HEK293T (cell line): Measurements from ENCODE around the gene ASXL1.

ENCODE experiments used
- ARNT ChIP-seq: fragments of 450-650 bp; IDR thresholded peaks from 2 replicates; pipeline ENCODE4 v1.6.1; 2017; ENCODE audit warnings: mild to moderate bottlenecking
- FOXK2 ChIP-seq: fragments of 450-650 bp; IDR thresholded peaks from 2 replicates; pipeline ENCODE4 v1.6.1; 2016; ENCODE audit warnings: mild to moderate bottlenecking
- FOXM1 ChIP-seq: fragments of 450-650 bp; IDR thresholded peaks from 2 replicates; pipeline ENCODE4 v1.6.1; 2017; ENCODE audit warnings: mild to moderate bottlenecking, borderline replicate concordance
- L3MBTL2 ChIP-seq: fragments of 450-650 bp; conservative IDR thresholded peaks from 2 replicates; pipeline ENCODE4 v1.6.1; 2016; ENCODE audit warnings: mild to moderate bottlenecking
- NFRKB ChIP-seq: fragments of 450-650 bp; IDR thresholded peaks from 2 replicates; pipeline ENCODE4 v1.6.1; 2016; ENCODE audit warnings: mild to moderate bottlenecking, moderate library complexity
- SP1 ChIP-seq: fragments of 450-650 bp; IDR thresholded peaks from 2 replicates; pipeline ENCODE4 v1.6.1; 2017
- SUZ12 ChIP-seq: fragments of 450-650 bp; IDR thresholded peaks from 2 replicates; pipeline ENCODE4 v1.6.1; 2016; ENCODE audit warnings: mild to moderate bottlenecking
- TARDBP ChIP-seq: fragments of 450-650 bp; IDR thresholded peaks from 2 replicates; pipeline ENCODE4 v1.6.1; 2016
- ZNF384 ChIP-seq: fragments of 450-650 bp; IDR thresholded peaks from 2 replicates; pipeline ENCODE4 v1.6.1; 2016
- TF ChIP-seq, protein P1 (sequence below): fragments of 450-650 bp; IDR thresholded peaks from 2 replicates; pipeline ENCODE4 v1.6.1; 2016

DNA sequence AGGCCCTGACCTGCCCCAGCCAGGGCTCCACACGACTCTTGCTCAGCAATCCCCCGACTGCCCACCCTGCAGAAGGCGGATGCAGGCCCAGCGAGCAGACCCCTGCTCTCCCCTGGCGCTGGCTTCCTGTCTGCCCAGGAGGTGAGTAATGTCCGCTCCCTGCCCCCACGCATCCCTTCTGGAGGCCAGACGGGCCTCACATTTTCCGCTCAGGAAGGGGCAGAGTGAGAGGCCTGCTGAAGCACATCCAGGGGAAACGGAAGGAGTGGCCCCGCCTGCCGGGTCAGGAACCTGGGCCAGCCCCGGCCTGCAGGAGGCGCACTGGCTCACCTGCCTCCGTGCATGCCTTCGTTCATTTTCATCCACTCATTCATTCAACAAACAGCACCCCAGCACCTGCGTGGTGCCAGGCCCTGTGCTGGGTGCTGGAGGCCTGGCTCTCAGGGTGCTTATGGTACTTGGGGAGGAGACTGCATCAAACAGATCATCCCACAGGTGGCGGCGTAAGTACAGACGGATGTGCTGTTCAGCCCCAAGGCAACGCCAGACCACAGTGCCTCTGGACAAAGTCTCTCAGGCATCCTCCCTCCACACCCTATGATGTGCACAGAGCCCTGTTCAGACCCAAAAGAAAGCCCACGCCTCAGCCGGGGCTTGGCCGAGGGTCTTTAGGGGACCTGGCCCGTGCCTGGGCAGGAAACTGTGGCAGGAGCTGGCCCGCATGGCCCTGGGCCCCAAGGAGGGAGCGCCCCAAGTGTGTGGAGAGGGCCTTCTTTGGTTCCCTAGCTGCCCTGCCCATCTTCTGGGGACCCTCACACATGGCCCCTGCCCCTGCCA is 112.1 kb downstream of the ASXL1 start:
- no peak for TF ChIP-seq TARDBP
- TF ChIP-seq ZNF384: no peak
- TF ChIP-seq, protein P1, sequence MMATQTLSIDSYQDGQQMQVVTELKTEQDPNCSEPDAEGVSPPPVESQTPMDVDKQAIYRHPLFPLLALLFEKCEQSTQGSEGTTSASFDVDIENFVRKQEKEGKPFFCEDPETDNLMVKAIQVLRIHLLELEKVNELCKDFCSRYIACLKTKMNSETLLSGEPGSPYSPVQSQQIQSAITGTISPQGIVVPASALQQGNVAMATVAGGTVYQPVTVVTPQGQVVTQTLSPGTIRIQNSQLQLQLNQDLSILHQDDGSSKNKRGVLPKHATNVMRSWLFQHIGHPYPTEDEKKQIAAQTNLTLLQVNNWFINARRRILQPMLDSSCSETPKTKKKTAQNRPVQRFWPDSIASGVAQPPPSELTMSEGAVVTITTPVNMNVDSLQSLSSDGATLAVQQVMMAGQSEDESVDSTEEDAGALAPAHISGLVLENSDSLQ: no peak
- no peak for TF ChIP-seq FOXM1
- no peak for TF ChIP-seq NFRKB
- TF ChIP-seq SP1: no peak
- no peak for TF ChIP-seq L3MBTL2
- TF ChIP-seq ARNT: no peak
- TF ChIP-seq SUZ12: no peak
- no peak for TF ChIP-seq FOXK2
